Measurements from ENCODE around the gene AOPEP. TPM values are rescaled to one million over a fixed set of nuclear protein-coding genes. Genes with fewer than 3 reads are reported as not detected.

The AOPEP gene
- total and polyA plus RNA-seq, 2 of the 13 experiments (the other 11 are each of a cell fraction or from before 2014, with no cell fraction given), result 22.2 to 41.6 TPM

GRCh38 chr9:95124582-95125367, 398.3 kb downstream of the AOPEP start:
- H3K27ac ChIP-seq (ENCODE audit: extremely low read length, insufficient read depth, low read length), result no peak overlapping the region

More at GRCh38 chr9:95124582-95125367, 398.3 kb downstream of the AOPEP start:
- Histone ChIP-seq H3K27me3 (ENCODE audit: control insufficient read depth in 1 of 2, insufficient read depth in 2 of 2, low read length in 2 of 2) (no peaks in the 10 kb centered on the region), H3K79me2 (ENCODE audit: insufficient read depth, low read length) (no peaks in the 10 kb centered on the region), H3K4me1 (ENCODE audit: insufficient read depth, low read length) (peaks cover 6% of the 10 kb centered on the region), H3K36me3 (replicated peaks in 1 of 2; ENCODE audit: control insufficient read depth in 1 of 2, insufficient read depth in 2 of 2, low read length in 2 of 2) (no peaks in the 10 kb centered on the region; a peak in 1 of 5 replicates), H3K9me3 (ENCODE audit: low read length) (no peaks in the 10 kb centered on the region), H3K9ac (ENCODE audit: insufficient read depth, low read depth, low read length) (no peak overlapping the region), H4K20me1 (ENCODE audit: insufficient read depth, low read length) (no peaks in the 10 kb centered on the region), H2AFZ (ENCODE audit: low read length) (no peak overlapping the region), H3K4me2 (ENCODE audit: low read depth, low read length) (no peak overlapping the region), H3K4me3 (replicated peaks in 1 of 3; ENCODE audit: insufficient read depth in 1 of 3, low read depth in 2 of 3, low read length in 3 of 3) (no peak overlapping the region)
- ChIA-PET POLR2A (no interaction called here), CTCF (ENCODE audit: low intra/inter-chr PET ratio, low total read pairs) (no interaction called here)
- BruUV-seq (replicated peaks), result no TSS peak
- in situ Hi-C loops (cut with HindIII; ENCODE audit: extremely low pct_ligation_motif_present, low pct_unique_long_range_greater_than_20kb), result no loop called here
- ATAC-seq (peak; percentile 81), DNase-seq (ENCODE audit: low spot score) (no peak), FAIRE-seq (no peak)
- WGBS (ENCODE audit: low lambda C conversion rate), result 88% methylated on average over 9 of the region's 9 CpGs
- peak; percentile 35 for TF ChIP-seq STAG1 (CRISPR knock-in tag; IDR thresholded peaks at IDR 0.05)
- TF ChIP-seq YEATS4 (CRISPR knock-in tag; IDR thresholded peaks at IDR 0.05; ENCODE audit: borderline replicate concordance), result no peak
- 0 out of 2 replicates have a peak, but pooled peaks have one; percentile 43 for TF ChIP-seq ZNF761 (CRISPR knock-in tag; conservative IDR thresholded peaks at IDR 0.05)
- no peak for TF ChIP-seq HCFC1 (IDR thresholded peaks at IDR 0.05; ENCODE audit: low read depth, low read length)
- no peak for TF ChIP-seq KAT7 (CRISPR knock-in tag; IDR thresholded peaks at IDR 0.05; ENCODE audit: borderline replicate concordance)
- TF ChIP-seq NFAT5 (CRISPR knock-in tag; IDR thresholded peaks at IDR 0.05), result no peak
- TF ChIP-seq CTCF (CRISPR knock-in tag; IDR thresholded peaks at IDR 0.05), result peak; percentile 52
- intact Hi-C loops (cut with micrococcal nuclease; ENCODE audit: unreplicated experiment), result no loop called here
